ENCODE data around the gene OSBPL7. TPM values are rescaled to one million over a fixed set of nuclear protein-coding genes. Genes with fewer than 3 reads are reported as not detected.

OSBPL7 gene
- total and polyA plus RNA-seq, 2 of the 8 experiments (the other 6 are each of a cell fraction or from before 2014, with no cell fraction given): 7.2 to 8.9 TPM

DNA sequence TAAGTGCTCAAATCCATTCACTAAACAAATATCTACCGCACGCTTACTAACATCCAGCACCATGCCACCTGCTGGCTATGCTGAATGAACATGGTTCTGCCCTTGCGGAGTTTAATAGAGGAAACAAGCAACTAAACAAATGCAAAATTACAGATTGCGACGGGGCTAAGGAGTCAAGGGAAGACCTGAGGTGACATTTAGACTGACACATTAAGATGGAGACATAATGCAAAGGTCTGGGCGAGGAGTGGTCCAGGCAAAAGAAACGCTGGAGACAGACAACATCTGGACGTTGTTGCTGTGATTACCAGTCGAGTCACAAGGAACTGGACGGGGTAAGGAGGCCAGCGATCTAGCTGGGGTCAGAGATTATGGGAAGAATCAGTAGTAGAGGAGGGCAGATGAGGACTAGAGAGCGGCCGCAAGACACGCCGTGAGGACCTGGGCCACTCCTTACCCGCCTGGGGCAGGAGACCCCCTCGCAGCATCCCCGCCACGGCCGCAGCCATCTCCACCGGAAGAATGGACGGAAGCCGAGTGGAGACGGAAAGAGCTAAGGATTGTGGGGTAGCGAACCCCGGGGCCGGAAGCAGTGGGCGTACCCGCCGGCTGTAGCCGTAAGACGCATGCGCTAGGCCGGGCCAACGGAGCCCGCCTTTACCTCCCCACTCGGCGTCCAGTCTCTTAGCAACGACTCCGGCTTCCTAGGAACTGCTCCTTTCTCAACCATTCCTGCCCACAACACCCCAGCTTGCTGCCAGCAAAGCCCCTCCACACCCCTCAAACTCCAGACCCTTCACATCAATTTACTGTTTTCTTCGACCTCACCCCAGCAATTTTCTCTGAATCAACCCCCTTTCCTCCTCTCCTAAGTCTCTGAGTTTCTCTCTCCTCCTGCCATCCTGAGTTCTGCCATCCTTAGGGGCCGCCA, 9.7 kb upstream of the OSBPL7 start, which contains the start of the genes LRRC46 and MRPL10 (continued):
- TF ChIP-seq, protein P1, sequence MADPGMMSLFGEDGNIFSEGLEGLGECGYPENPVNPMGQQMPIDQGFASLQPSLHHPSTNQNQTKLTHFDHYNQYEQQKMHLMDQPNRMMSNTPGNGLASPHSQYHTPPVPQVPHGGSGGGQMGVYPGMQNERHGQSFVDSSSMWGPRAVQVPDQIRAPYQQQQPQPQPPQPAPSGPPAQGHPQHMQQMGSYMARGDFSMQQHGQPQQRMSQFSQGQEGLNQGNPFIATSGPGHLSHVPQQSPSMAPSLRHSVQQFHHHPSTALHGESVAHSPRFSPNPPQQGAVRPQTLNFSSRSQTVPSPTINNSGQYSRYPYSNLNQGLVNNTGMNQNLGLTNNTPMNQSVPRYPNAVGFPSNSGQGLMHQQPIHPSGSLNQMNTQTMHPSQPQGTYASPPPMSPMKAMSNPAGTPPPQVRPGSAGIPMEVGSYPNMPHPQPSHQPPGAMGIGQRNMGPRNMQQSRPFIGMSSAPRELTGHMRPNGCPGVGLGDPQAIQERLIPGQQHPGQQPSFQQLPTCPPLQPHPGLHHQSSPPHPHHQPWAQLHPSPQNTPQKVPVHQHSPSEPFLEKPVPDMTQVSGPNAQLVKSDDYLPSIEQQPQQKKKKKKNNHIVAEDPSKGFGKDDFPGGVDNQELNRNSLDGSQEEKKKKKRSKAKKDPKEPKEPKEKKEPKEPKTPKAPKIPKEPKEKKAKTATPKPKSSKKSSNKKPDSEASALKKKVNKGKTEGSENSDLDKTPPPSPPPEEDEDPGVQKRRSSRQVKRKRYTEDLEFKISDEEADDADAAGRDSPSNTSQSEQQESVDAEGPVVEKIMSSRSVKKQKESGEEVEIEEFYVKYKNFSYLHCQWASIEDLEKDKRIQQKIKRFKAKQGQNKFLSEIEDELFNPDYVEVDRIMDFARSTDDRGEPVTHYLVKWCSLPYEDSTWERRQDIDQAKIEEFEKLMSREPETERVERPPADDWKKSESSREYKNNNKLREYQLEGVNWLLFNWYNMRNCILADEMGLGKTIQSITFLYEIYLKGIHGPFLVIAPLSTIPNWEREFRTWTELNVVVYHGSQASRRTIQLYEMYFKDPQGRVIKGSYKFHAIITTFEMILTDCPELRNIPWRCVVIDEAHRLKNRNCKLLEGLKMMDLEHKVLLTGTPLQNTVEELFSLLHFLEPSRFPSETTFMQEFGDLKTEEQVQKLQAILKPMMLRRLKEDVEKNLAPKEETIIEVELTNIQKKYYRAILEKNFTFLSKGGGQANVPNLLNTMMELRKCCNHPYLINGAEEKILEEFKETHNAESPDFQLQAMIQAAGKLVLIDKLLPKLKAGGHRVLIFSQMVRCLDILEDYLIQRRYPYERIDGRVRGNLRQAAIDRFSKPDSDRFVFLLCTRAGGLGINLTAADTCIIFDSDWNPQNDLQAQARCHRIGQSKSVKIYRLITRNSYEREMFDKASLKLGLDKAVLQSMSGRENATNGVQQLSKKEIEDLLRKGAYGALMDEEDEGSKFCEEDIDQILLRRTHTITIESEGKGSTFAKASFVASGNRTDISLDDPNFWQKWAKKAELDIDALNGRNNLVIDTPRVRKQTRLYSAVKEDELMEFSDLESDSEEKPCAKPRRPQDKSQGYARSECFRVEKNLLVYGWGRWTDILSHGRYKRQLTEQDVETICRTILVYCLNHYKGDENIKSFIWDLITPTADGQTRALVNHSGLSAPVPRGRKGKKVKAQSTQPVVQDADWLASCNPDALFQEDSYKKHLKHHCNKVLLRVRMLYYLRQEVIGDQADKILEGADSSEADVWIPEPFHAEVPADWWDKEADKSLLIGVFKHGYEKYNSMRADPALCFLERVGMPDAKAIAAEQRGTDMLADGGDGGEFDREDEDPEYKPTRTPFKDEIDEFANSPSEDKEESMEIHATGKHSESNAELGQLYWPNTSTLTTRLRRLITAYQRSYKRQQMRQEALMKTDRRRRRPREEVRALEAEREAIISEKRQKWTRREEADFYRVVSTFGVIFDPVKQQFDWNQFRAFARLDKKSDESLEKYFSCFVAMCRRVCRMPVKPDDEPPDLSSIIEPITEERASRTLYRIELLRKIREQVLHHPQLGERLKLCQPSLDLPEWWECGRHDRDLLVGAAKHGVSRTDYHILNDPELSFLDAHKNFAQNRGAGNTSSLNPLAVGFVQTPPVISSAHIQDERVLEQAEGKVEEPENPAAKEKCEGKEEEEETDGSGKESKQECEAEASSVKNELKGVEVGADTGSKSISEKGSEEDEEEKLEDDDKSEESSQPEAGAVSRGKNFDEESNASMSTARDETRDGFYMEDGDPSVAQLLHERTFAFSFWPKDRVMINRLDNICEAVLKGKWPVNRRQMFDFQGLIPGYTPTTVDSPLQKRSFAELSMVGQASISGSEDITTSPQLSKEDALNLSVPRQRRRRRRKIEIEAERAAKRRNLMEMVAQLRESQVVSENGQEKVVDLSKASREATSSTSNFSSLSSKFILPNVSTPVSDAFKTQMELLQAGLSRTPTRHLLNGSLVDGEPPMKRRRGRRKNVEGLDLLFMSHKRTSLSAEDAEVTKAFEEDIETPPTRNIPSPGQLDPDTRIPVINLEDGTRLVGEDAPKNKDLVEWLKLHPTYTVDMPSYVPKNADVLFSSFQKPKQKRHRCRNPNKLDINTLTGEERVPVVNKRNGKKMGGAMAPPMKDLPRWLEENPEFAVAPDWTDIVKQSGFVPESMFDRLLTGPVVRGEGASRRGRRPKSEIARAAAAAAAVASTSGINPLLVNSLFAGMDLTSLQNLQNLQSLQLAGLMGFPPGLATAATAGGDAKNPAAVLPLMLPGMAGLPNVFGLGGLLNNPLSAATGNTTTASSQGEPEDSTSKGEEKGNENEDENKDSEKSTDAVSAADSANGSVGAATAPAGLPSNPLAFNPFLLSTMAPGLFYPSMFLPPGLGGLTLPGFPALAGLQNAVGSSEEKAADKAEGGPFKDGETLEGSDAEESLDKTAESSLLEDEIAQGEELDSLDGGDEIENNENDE (IDR thresholded peaks at IDR 0.05; ENCODE audit: insufficient replicate concordance, low read length): no peak
- TF ChIP-seq HDAC6 (IDR thresholded peaks at IDR 0.05; ENCODE audit: low read depth, low read length) (no peak), SP1 (IDR thresholded peaks at IDR 0.05; ENCODE audit: low read depth, low read length) (no peak), SRF (IDR thresholded peaks at IDR 0.05; ENCODE audit: low read depth, low read length) (no peak), EGR1 (IDR thresholded peaks at IDR 0.05; ENCODE audit: borderline replicate concordance, low read depth, low read length) (peak; percentile 70; the same call in 1 of the 2 replicates), CTBP2 (IDR thresholded peaks at IDR 0.05; ENCODE audit: borderline replicate concordance, insufficient read depth, insufficient read length, low read length) (no peak), CHD2 (IDR thresholded peaks at IDR 0.05; ENCODE audit: low read length) (no peak), NRF1 (IDR thresholded peaks at IDR 0.05; ENCODE audit: low read depth, low read length) (peak; percentile 85)
- TF ChIP-seq, protein P2, sequence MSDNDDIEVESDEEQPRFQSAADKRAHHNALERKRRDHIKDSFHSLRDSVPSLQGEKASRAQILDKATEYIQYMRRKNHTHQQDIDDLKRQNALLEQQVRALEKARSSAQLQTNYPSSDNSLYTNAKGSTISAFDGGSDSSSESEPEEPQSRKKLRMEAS (IDR thresholded peaks at IDR 0.05): peak; percentile 48; the same call in 1 of the 2 replicates
